PFSK-1 (cell line): ENCODE measurements around the gene OSBPL8.

Experiments
- POLR2AphosphoS5 ChIP-seq: IDR thresholded peaks from 2 replicates; pipeline ENCODE4 v1.6.1; 2012; ENCODE audit warnings: low read depth, mild to moderate bottlenecking, control low read depth, low read length, moderate library complexity
- REST ChIP-seq, 2 experiments: IDR thresholded peaks; 2 replicates each; pipeline versions ENCODE4 v1.6.1 to v1.8.0; 2011 to 2012; ENCODE audit warnings: low read depth in 2 of 2, low read length in 2 of 2, control low read depth in 1 of 2, inconsistent platforms in 1 of 2, mild to moderate bottlenecking in 1 of 2, moderate library complexity in 1 of 2; ENCODE audit not compliant: insufficient read depth in 1 of 2
- SIN3A ChIP-seq: IDR thresholded peaks from 2 replicates; pipeline ENCODE4 v1.6.1; 2012; ENCODE audit warnings: mild to moderate bottlenecking, low read length, moderate library complexity, borderline replicate concordance; ENCODE audit not compliant: insufficient read depth
- TAF1 ChIP-seq: IDR thresholded peaks from 2 replicates; pipeline ENCODE4 v1.6.1; 2012; ENCODE audit warnings: low read length, control low read depth, borderline replicate concordance; ENCODE audit not compliant: insufficient read depth

- no peak for TF ChIP-seq SIN3A
- no peak for TF ChIP-seq REST (IDR thresholded peaks at IDR 0.05; ENCODE audit: insufficient read depth in 1 of 2, low read depth in 2 of 2, low read length in 2 of 2)
- no peak for TF ChIP-seq POLR2AphosphoS5
- TF ChIP-seq TAF1 = no peak
These were observed 40.9 kb downstream of the OSBPL8 start for GRCh38 chr12:76518699-76519098.
